Spinal cord (tissue), 10 donors: ENCODE measurements around the gene IL1RAPL1. TPM values are rescaled to one million over a fixed set of nuclear protein-coding genes. Genes with fewer than 3 reads are reported as not detected.

Experiments used
- DNase-seq, 6 donors: peaks; one replicate each; pipeline versions ENCODE4 v3.0.0 to v3.0.0-alpha.2; 2013 to 2015; ENCODE audit warnings: low spot score in 6 of 6, low read depth in 4 of 6
- H3K27ac ChIP-seq: one replicate; pipeline ENCODE4 v1.5.1; 2013; ENCODE audit warnings: low read depth, low read length, control low read depth
- H3K27me3 ChIP-seq: one replicate; pipeline ENCODE4 v1.6.1; 2013; ENCODE audit warnings: low read length; ENCODE audit not compliant: control insufficient read depth, insufficient read depth
- H3K36me3 ChIP-seq: one replicate; pipeline ENCODE4 v1.6.1; 2013; ENCODE audit warnings: low read length; ENCODE audit not compliant: control insufficient read depth, insufficient read depth
- H3K4me1 ChIP-seq: one replicate; pipeline ENCODE4 v1.6.1; 2013; ENCODE audit warnings: low read length; ENCODE audit not compliant: control insufficient read depth, insufficient read depth
- H3K4me3 ChIP-seq: one replicate; pipeline ENCODE4 v1.5.1; 2013; ENCODE audit warnings: low read depth, low read length, control low read depth
- H3K9me3 ChIP-seq: one replicate; pipeline ENCODE4 v1.6.1; 2013; ENCODE audit warnings: low read length; ENCODE audit not compliant: control insufficient read depth, insufficient read depth
- WGBS: methylation state at CpG from one replicate; pipeline ENCODE4 v1.1.5; 2013; ENCODE audit warnings: missing lambda C conversion rate; ENCODE audit not compliant: insufficient coverage; 5-methylcytosine and 5-hydroxymethylcytosine counted together
- polyA plus RNA-seq, 2 donors: library from polyadenylated mRNA; unstranded; fragments of 120-200 nt; gene quantifications; one replicate each; pipeline ENCODE4 v1.2.1, GENCODE V29; 2013; ENCODE audit not compliant: insufficient read length in 2 of 2
- small RNA-seq: library from RNA; depleted of rRNA; stranded (forward); fragments of <200 nt; gene quantifications from one replicate; pipeline ENCODE3, GENCODE V24; 2014; ENCODE audit warnings: low replicate concordance
- total RNA-seq, 2 donors: library from RNA; depleted of rRNA in 1 of 2; stranded (reverse); fragments of 120-200 nt in 1 of 2; fragments of >200 nt in 1 of 2; gene quantifications; one replicate each; pipeline versions ENCODE4 v1.2.3 to v1.2.4, GENCODE V29; 2013 to 2014
- donor health status: healthy.

The IL1RAPL1 gene
- total and polyA plus RNA-seq, 4 donors: 2.3 to 24.5 (median 7.0) TPM

- no peak for DNase-seq
- H3K9me3 ChIP-seq: no peaks in the 10 kb centered on the region
- WGBS: no CpG with 5 or more reads among the region's 2 CpGs
- no peak overlapping the region for H3K27ac ChIP-seq
- H3K4me3 ChIP-seq: no peak overlapping the region
- no peaks in the 10 kb centered on the region for H3K27me3 ChIP-seq
- no peaks in the 10 kb centered on the region for H3K4me1 ChIP-seq
- H3K36me3 ChIP-seq: no peaks in the 10 kb centered on the region
These were observed 1374.8 kb downstream of the IL1RAPL1 start for GRCh38 chrX:29962061-29962460.

- Histone ChIP-seq H3K27ac (no peak overlapping the region), H3K4me3 (no peak overlapping the region), H3K27me3 (no peaks in the 10 kb centered on the region), H3K4me1 (no peaks in the 10 kb centered on the region), H3K36me3 (no peaks in the 10 kb centered on the region), H3K9me3 (no peaks in the 10 kb centered on the region)
- DNase-seq: no peak
- no CpG with 5 or more reads among the region's 1 CpG for WGBS
These were observed 1378.4 kb downstream of the IL1RAPL1 start for GRCh38 chrX:29965634-29966033.

GRCh38 chrX:29992083-29992482, 1404.8 kb downstream of the IL1RAPL1 start:
- Histone ChIP-seq H3K27me3 (no peaks in the 10 kb centered on the region), H3K9me3 (no peaks in the 10 kb centered on the region), H3K27ac (no peak overlapping the region), H3K4me3 (no peak overlapping the region), H3K4me1 (no peaks in the 10 kb centered on the region), H3K36me3 (no peaks in the 10 kb centered on the region)
- no peak for DNase-seq
- WGBS: 83% methylated on average over 2 of the region's 3 CpGs

GRCh38 chrX:30005813-30006212, 1418.6 kb downstream of the IL1RAPL1 start:
- H3K27me3 ChIP-seq: no peaks in the 10 kb centered on the region
- DNase-seq: no peak
- no peak overlapping the region for H3K4me3 ChIP-seq
- no peaks in the 10 kb centered on the region for H3K36me3 ChIP-seq
- H3K4me1 ChIP-seq: no peaks in the 10 kb centered on the region
- H3K9me3 ChIP-seq: no peaks in the 10 kb centered on the region
- no peak overlapping the region for H3K27ac ChIP-seq
- WGBS: 80% methylated on average over 1 of the region's 1 CpG

Small RNA genes lying within 50 kb of the gene (small RNA-seq; reads per million reads assigned to genes)
- gene MIR4666B (not detected), gene RF00284 (not detected), gene RNA5SP500 (0.12 reads per million)
